ENCODE measurements around the gene MGRN1. TPM values are rescaled to one million over a fixed set of nuclear protein-coding genes. Genes with fewer than 3 reads are reported as not detected.

MGRN1 gene
- total RNA-seq, 3 donors from 2014 or later, result 26.7 to 28.5 (median 27.9) TPM

- Histone ChIP-seq H3K4me1 (no peaks in the 10 kb centered on the region), H3K4me3 (no peak overlapping the region), H3K27me3 (no peaks in the 10 kb centered on the region), H3K9me3 (no peaks in the 10 kb centered on the region), H3K27ac (no peak overlapping the region), H3K36me3 (no peaks in the 10 kb centered on the region)
- intact Hi-C loops (cut with DNase I; ENCODE audit: low total_unique reads), result no loop called here
- TF ChIP-seq POLR2AphosphoS5 (IDR thresholded peaks at IDR 0.05) (no peak), POLR2A (IDR thresholded peaks at IDR 0.05) (no peak)
- TF ChIP-seq, protein P1, sequence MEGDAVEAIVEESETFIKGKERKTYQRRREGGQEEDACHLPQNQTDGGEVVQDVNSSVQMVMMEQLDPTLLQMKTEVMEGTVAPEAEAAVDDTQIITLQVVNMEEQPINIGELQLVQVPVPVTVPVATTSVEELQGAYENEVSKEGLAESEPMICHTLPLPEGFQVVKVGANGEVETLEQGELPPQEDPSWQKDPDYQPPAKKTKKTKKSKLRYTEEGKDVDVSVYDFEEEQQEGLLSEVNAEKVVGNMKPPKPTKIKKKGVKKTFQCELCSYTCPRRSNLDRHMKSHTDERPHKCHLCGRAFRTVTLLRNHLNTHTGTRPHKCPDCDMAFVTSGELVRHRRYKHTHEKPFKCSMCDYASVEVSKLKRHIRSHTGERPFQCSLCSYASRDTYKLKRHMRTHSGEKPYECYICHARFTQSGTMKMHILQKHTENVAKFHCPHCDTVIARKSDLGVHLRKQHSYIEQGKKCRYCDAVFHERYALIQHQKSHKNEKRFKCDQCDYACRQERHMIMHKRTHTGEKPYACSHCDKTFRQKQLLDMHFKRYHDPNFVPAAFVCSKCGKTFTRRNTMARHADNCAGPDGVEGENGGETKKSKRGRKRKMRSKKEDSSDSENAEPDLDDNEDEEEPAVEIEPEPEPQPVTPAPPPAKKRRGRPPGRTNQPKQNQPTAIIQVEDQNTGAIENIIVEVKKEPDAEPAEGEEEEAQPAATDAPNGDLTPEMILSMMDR (IDR thresholded peaks at IDR 0.05), result no peak
- no peak for DNase-seq (ENCODE audit: low spot score in 2 of 2)
These were observed 44.4 kb upstream of the MGRN1 start for GRCh38 chr16:4580250-4580649.

DNA sequence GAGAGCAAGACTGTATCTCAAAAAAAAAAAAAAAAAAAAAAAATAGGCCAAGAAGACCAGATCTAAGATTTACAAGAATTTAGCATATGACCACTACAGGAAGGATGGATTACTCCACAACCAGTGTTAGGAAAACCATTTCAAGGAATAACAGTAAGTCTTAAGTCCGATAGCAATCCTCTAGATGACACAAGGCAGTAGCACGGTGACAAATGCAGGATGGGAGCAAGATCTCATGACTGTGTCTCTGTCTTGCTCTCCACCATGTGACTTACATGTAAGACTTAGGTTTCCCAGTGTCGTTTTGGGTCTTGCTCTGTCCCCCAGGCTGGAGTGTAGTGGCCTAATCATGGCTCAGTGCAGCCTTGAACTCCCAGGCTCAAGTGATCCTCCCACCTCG is 40.7 kb upstream of the MGRN1 start:
- DNase-seq (ENCODE audit: low spot score in 2 of 2), result no peak
- Histone ChIP-seq H3K4me1 (no peaks in the 10 kb centered on the region), H3K9me3 (peaks cover 0 to 7% of the 10 kb centered on the region in 2 donors), H3K27me3 (no peaks in the 10 kb centered on the region), H3K4me3 (no peak overlapping the region), H3K36me3 (no peaks in the 10 kb centered on the region), H3K27ac (no peak overlapping the region)
- intact Hi-C loops (cut with DNase I; ENCODE audit: low total_unique reads), result no loop called here
- TF ChIP-seq POLR2A (IDR thresholded peaks at IDR 0.05) (no peak), POLR2AphosphoS5 (IDR thresholded peaks at IDR 0.05) (no peak)
- TF ChIP-seq, protein P1 (IDR thresholded peaks at IDR 0.05), result no peak

GRCh38 chr16:4586291-4586690 is 38.3 kb upstream of the MGRN1 start:
- H3K4me3 ChIP-seq, result no peak overlapping the region
- H3K4me1 ChIP-seq, result no peaks in the 10 kb centered on the region
- no peak overlapping the region for H3K27ac ChIP-seq
- H3K27me3 ChIP-seq, result no peaks in the 10 kb centered on the region
- H3K36me3 ChIP-seq, result no peaks in the 10 kb centered on the region
- no peak for DNase-seq (ENCODE audit: low spot score in 2 of 2)
- peaks cover 0 to 7% of the 10 kb centered on the region in 2 donors for H3K9me3 ChIP-seq
- intact Hi-C loops (cut with DNase I; ENCODE audit: low total_unique reads), result no loop called here
- no peak for TF ChIP-seq POLR2AphosphoS5 (IDR thresholded peaks at IDR 0.05)
- TF ChIP-seq, protein P1 (IDR thresholded peaks at IDR 0.05), result no peak
- TF ChIP-seq POLR2A (IDR thresholded peaks at IDR 0.05), result no peak

GRCh38 chr16:4588386-4588785 is 36.2 kb upstream of the MGRN1 start:
- no peak overlapping the region for H3K4me3 ChIP-seq
- no peak for DNase-seq (ENCODE audit: low spot score in 2 of 2)
- H3K36me3 ChIP-seq, result no peaks in the 10 kb centered on the region
- H3K9me3 ChIP-seq, result peaks cover 0 to 7% of the 10 kb centered on the region in 2 donors
- TF ChIP-seq POLR2A (IDR thresholded peaks at IDR 0.05) (no peak), POLR2AphosphoS5 (IDR thresholded peaks at IDR 0.05) (no peak)
- TF ChIP-seq, protein P1 (IDR thresholded peaks at IDR 0.05), result no peak
- no peaks in the 10 kb centered on the region for H3K27me3 ChIP-seq
- no peaks in the 10 kb centered on the region for H3K4me1 ChIP-seq
- intact Hi-C loops (cut with DNase I; ENCODE audit: low total_unique reads), result no loop called here
- H3K27ac ChIP-seq, result no peak overlapping the region

- Histone ChIP-seq H3K27me3 (no peaks in the 10 kb centered on the region), H3K9me3 (peaks cover 0 to 7% of the 10 kb centered on the region in 2 donors), H3K4me3 (no peak overlapping the region), H3K4me1 (no peaks in the 10 kb centered on the region), H3K36me3 (no peaks in the 10 kb centered on the region), H3K27ac (no peak overlapping the region)
- TF ChIP-seq POLR2A (IDR thresholded peaks at IDR 0.05) (no peak), POLR2AphosphoS5 (IDR thresholded peaks at IDR 0.05) (no peak)
- TF ChIP-seq, protein P1 (IDR thresholded peaks at IDR 0.05), result no peak
- no peak for DNase-seq (ENCODE audit: low spot score in 2 of 2)
- intact Hi-C loops (cut with DNase I; ENCODE audit: low total_unique reads), result no loop called here
These were observed 35.7 kb upstream of the MGRN1 start for GRCh38 chr16:4588961-4589360.
